ACC112 (cell line): ENCODE data around the gene SLC4A2.

Experiments used
- H2AFZ ChIP-seq: fragments of 200-600 bp; sonication (generic); one replicate; pipeline ENCODE4 v1.6.0; 2017; ENCODE audit warnings: antibody characterized with exemption, low read length; ENCODE audit not compliant: unreplicated experiment
- H3K27ac ChIP-seq: fragments of 200-600 bp; sonication (generic); 2 replicates; pipeline ENCODE4 v1.5.1; 2014; ENCODE audit warnings: low read depth, mild to moderate bottlenecking, antibody characterized with exemption, low read length, moderate library complexity
- H3K27me3 ChIP-seq: fragments of 200-600 bp; sonication (generic); 2 replicates; pipeline ENCODE4 v1.6.1; 2014; ENCODE audit warnings: mild to moderate bottlenecking, antibody characterized with exemption, low read length, moderate library complexity, mixed read lengths; ENCODE audit not compliant: insufficient read depth
- H3K36me3 ChIP-seq: fragments of 200-600 bp; sonication (generic); 2 replicates; pipeline ENCODE4 v1.6.1; 2016; ENCODE audit warnings: mild to moderate bottlenecking, antibody characterized with exemption, low read length, moderate library complexity, mixed read lengths; ENCODE audit not compliant: insufficient read depth
- H3K4me1 ChIP-seq: fragments of 200-600 bp; sonication (generic); one replicate; pipeline ENCODE4 v1.6.1; 2016; ENCODE audit warnings: low read length, mixed read lengths; ENCODE audit not compliant: insufficient read depth, unreplicated experiment, control insufficient read depth
- H3K4me3 ChIP-seq: fragments of 200-600 bp; sonication (generic); 2 replicates; pipeline ENCODE4 v1.5.1; 2014; ENCODE audit warnings: mild to moderate bottlenecking, low read depth, low read length
- H3K79me2 ChIP-seq: fragments of 200-600 bp; sonication (generic); one replicate; pipeline ENCODE4 v1.6.0; 2016; ENCODE audit warnings: low read length; ENCODE audit not compliant: control insufficient read depth, unreplicated experiment, insufficient read depth

Gene SLC4A2

GRCh38 chr7:151015967-151016366 lies 43.4 kb upstream of the SLC4A2 start:
- no peaks in the 10 kb centered on the region for H3K79me2 ChIP-seq
- peaks cover 11% of the 10 kb centered on the region for H3K27me3 ChIP-seq
- H2AFZ ChIP-seq, result no peak overlapping the region
- no peaks in the 10 kb centered on the region for H3K36me3 ChIP-seq
- H3K4me3 ChIP-seq, result no peak overlapping the region
- peaks cover 11% of the 10 kb centered on the region for H3K4me1 ChIP-seq
- H3K27ac ChIP-seq, result no peak overlapping the region

DNA sequence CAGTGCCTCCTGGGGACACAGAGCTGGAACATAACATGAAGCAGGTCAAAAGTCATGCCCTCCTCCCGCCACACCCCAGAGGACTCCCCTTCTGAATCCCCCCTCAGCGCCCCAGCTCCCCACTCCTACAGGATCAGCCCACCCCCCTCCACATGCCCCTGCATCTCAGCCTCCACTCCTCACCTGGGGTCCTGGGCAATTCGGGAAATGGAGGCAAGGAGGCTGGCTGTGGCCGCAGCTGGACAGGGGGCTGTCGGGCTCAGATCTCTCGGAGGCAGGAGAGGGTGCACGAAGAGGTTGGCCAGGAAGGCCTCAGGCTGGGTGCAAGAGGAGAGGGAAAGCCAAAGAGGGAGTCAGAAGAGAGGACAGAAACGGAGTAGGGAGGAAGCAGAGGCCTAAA lies 42.9 kb upstream of the SLC4A2 start:
- H3K79me2 ChIP-seq, result no peaks in the 10 kb centered on the region
- no peak overlapping the region for H3K4me3 ChIP-seq
- no peaks in the 10 kb centered on the region for H3K36me3 ChIP-seq
- no peak overlapping the region for H2AFZ ChIP-seq
- H3K4me1 ChIP-seq, result peaks cover 11% of the 10 kb centered on the region
- H3K27ac ChIP-seq, result no peak overlapping the region
- peaks cover 11% of the 10 kb centered on the region for H3K27me3 ChIP-seq

- peaks cover 11% of the 10 kb centered on the region for H3K4me1 ChIP-seq
- no peaks in the 10 kb centered on the region for H3K79me2 ChIP-seq
- H2AFZ ChIP-seq, result no peak overlapping the region
- peaks cover 11% of the 10 kb centered on the region for H3K27me3 ChIP-seq
- H3K27ac ChIP-seq, result no peak overlapping the region
- H3K36me3 ChIP-seq, result no peaks in the 10 kb centered on the region
- 0 out of 2 replicates have a peak overlapping the region, but pooled peaks have one; percentile 76 for H3K4me3 ChIP-seq
These were observed 42.4 kb upstream of the SLC4A2 start for GRCh38 chr7:151016942-151017341.

DNA sequence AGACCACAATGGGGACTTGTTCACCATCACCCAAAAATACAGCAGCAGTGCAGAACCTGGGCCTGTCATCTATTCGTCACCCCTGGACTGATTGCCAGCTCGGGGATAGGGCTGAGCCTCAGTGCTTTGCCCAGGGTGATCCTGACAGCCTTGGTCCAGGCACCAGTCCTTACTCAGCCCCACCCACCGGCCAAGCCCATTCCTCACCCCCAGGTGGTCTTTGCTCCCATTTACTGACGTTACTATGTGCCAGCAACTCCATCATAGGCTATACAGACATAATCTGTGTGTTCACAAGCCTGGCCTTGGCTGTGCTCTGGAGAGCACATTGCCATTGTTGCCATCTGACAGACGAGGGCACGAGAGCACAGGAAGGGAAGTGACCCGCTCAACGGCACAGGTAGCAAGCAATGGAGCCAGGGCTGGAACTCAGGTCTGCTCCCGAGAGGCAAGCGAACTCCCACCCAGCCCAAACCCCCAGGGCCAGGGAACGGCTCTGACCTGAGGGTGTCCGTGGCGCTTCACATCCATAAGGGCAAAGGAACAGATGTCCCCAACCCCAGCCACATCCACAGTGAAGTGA lies 41.9 kb upstream of the SLC4A2 start:
- Histone ChIP-seq H3K36me3 (no peaks in the 10 kb centered on the region), H3K27me3 (peaks cover 11% of the 10 kb centered on the region), H3K27ac (no peak overlapping the region), H2AFZ (peak overlapping the region; percentile 18), H3K4me1 (peaks cover 7% of the 10 kb centered on the region), H3K79me2 (no peaks in the 10 kb centered on the region), H3K4me3 (peak overlapping the region; percentile 76)

- Histone ChIP-seq H3K27me3 (peaks cover 11% of the 10 kb centered on the region), H3K4me1 (peaks cover 4% of the 10 kb centered on the region), H3K4me3 (peak overlapping the region; percentile 76), H3K36me3 (no peaks in the 10 kb centered on the region), H3K79me2 (no peaks in the 10 kb centered on the region), H2AFZ (peak overlapping the region; percentile 19), H3K27ac (no peak overlapping the region)
These were observed 41.4 kb upstream of the SLC4A2 start for GRCh38 chr7:151017953-151018420.

DNA sequence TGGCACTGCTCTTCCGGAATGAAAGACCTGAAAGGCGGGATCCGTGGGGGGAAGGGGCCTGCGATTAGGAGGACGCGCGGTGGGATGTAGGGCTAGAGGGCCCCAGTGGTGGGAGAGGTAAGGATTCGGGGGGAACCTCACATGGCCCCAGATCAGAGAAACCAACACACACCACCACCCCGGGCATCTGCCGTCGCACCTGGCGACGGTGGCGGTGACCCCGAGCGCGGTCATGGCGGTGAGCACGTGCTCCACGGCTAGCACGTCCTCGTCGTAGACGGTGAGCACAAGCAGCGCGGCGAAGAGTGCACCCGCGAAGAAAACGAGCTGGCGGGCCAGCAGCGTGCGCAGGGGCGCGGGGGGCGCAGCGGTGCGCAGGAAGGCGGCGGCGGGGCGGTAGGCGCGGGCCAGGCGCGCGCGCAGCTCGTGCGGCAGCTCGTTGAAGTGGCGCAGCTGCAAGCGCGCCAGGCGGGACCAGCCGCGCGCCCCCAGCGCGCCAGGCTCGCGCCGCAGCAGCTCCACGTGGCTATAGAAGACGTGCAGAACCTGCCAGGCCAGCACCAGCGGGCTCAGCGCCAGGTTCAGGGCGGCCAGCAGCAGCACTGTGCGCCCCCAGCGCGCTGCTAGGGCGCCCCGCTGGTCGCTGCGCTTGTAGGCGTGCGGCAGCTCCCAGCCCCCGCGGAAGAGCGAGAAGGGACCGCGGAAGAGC lies 40.8 kb upstream of the SLC4A2 start:
- Histone ChIP-seq H3K4me3 (peak overlapping the region; percentile 76), H3K27me3 (peaks cover 11% of the 10 kb centered on the region), H3K27ac (no peak overlapping the region), H3K79me2 (no peaks in the 10 kb centered on the region), H3K4me1 (peaks cover 4% of the 10 kb centered on the region), H3K36me3 (no peaks in the 10 kb centered on the region), H2AFZ (peak overlapping the region; percentile 19)

GRCh38 chr7:151019130-151019447 lies 40.3 kb upstream of the SLC4A2 start:
- Histone ChIP-seq H3K79me2 (no peaks in the 10 kb centered on the region), H3K36me3 (no peaks in the 10 kb centered on the region), H3K27me3 (peaks cover 11% of the 10 kb centered on the region), H3K4me3 (peak overlapping the region; percentile 76), H3K4me1 (peaks cover 4% of the 10 kb centered on the region), H2AFZ (no peak overlapping the region), H3K27ac (no peak overlapping the region)

- H3K4me1 ChIP-seq, result peaks cover 4% of the 10 kb centered on the region
- H3K4me3 ChIP-seq, result no peak overlapping the region
- no peak overlapping the region for H2AFZ ChIP-seq
These were observed 39.2 kb upstream of the SLC4A2 start for GRCh38 chr7:151020231-151020630.

DNA sequence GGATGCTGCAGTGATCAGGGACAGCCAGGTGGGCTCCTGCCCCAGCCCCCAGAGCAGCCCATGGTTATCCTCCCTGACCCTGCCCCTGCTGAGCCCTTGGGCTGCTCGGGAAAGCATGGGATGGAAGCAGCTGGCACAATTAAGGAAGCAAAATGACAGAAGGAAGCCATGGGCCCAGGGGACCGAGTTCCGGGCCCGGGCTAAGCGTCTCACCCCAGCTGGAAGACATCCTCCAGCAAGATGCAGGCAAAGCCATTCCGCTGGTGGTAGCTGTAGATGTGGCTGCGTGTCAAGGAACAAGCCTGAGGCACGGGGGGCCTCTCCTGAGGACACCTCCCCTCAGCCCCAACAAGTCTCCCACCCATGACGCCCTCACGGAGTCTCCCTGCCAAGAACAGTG lies 36.2 kb upstream of the SLC4A2 start:
- no peaks in the 10 kb centered on the region for H3K79me2 ChIP-seq
- H3K27me3 ChIP-seq, result peaks cover 11% of the 10 kb centered on the region
- no peaks in the 10 kb centered on the region for H3K36me3 ChIP-seq
- H3K4me3 ChIP-seq, result no peak overlapping the region
- no peak overlapping the region for H2AFZ ChIP-seq
- peaks cover 9% of the 10 kb centered on the region for H3K4me1 ChIP-seq
- no peak overlapping the region for H3K27ac ChIP-seq

More at GRCh38 chr7:151020231-151020630, 39.2 kb upstream of the SLC4A2 start:
- H3K27ac ChIP-seq, result no peak overlapping the region
- no peaks in the 10 kb centered on the region for H3K79me2 ChIP-seq
- H3K36me3 ChIP-seq, result no peaks in the 10 kb centered on the region
- peaks cover 11% of the 10 kb centered on the region for H3K27me3 ChIP-seq

- no peak within 1 kb of the TSS for H3K4me3 ChIP-seq
- peaks cover 7% of the 10 kb centered on the region; the same call in 1 of the 2 replicates for H3K27me3 ChIP-seq
These were observed 34.8 kb upstream of the SLC4A2 start, which contains the start of gene ATG9B for GRCh38 chr7:151024435-151025056. Gene ATG9B (minus strand): TSS chr7:151024494. CDS start chr7:151024423, 71 bp downstream.

More at GRCh38 chr7:151024435-151025056, 34.8 kb upstream of the SLC4A2 start, which contains the start of gene ATG9B:
- peaks cover 8% of the 10 kb centered on the region for H3K4me1 ChIP-seq
- H3K36me3 ChIP-seq, result no peaks in the 10 kb centered on the region
- H2AFZ ChIP-seq, result no peak within 1 kb of the TSS
- peaks cover 5% of the 10 kb centered on the region for H3K79me2 ChIP-seq
- no peak within 1 kb of the TSS for H3K27ac ChIP-seq
